Sigmoid colon (tissue), 4 donors: ENCODE results near the gene PLCH2.

Experiments
- EP300 ChIP-seq, 4 donors: sonication (generic); formaldehyde crosslinking; IDR thresholded peaks; one replicate each; pipeline ENCODE4 v1.6.1; 2017; ENCODE audit warnings: antibody characterized with exemption in 4 of 4
- POLR2A ChIP-seq, 2 donors: fragments of 450-650 bp; IDR thresholded peaks; one replicate each; pipeline ENCODE4 v1.6.1; 2016; ENCODE audit warnings: antibody characterized with exemption in 2 of 2, mild to moderate bottlenecking in 2 of 2, moderate library complexity in 2 of 2
- POLR2AphosphoS5 ChIP-seq, 4 donors: sonication (generic); formaldehyde crosslinking; IDR thresholded peaks; one replicate each; pipeline ENCODE4 v1.6.1; 2017; ENCODE audit warnings: antibody characterized with exemption in 4 of 4
- TF ChIP-seq, protein P1 (sequence below), 4 experiments: fragments of 450-650 bp in 3 of 4; fragments of 200-600 bp in 1 of 4; IDR thresholded peaks; one replicate each; pipeline ENCODE4 v1.5.1; 2016 to 2019; ENCODE audit warnings: antibody characterized with exemption in 4 of 4, mild to moderate bottlenecking in 3 of 4, moderate library complexity in 2 of 4

DNA sequence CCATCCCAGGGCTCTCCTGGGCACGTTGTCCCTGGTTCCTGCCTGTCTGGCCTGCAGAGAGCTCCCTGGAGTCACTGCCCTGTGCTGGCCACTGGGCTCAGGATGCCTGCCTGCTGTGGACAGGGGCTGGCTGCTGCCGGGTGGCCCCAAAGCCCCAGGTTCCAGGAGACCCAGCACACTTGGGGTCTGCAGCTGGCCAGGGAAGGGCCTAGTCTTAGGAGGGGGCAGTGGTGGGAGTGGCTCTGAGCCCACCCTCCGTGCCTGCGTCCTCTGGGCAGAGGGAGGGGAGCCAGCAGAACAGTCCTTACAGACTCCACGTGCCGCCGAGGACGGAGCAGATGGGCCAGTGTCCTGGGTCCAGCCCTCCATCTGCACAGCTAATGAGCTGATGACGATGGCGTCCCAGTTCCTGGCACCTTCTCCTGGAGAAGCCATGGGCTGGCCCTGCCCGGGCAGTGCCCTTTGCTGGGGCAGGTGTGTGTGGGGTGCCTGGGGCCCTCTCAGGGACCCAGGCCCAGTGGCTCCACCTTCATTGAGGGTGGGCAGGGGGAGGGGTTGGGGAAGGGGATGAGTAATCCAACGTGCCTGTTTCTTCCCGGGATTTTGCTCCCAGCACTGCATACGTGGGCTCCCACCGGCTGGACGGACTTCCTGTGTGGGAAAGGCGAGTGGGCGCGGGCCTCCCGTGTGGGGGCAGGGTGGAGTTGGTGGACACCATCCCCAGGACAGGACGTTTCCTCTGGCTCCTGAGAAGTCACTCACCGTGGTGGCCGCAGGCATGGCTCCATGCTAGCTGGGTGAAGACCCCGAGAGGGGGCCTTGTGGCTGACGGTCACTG is 6.8 kb upstream of the PLCH2 start:
- no peak for TF ChIP-seq POLR2A (IDR thresholded peaks at IDR 0.05)
- TF ChIP-seq, protein P1, sequence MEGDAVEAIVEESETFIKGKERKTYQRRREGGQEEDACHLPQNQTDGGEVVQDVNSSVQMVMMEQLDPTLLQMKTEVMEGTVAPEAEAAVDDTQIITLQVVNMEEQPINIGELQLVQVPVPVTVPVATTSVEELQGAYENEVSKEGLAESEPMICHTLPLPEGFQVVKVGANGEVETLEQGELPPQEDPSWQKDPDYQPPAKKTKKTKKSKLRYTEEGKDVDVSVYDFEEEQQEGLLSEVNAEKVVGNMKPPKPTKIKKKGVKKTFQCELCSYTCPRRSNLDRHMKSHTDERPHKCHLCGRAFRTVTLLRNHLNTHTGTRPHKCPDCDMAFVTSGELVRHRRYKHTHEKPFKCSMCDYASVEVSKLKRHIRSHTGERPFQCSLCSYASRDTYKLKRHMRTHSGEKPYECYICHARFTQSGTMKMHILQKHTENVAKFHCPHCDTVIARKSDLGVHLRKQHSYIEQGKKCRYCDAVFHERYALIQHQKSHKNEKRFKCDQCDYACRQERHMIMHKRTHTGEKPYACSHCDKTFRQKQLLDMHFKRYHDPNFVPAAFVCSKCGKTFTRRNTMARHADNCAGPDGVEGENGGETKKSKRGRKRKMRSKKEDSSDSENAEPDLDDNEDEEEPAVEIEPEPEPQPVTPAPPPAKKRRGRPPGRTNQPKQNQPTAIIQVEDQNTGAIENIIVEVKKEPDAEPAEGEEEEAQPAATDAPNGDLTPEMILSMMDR (IDR thresholded peaks at IDR 0.05): no peak
- no peak for TF ChIP-seq POLR2AphosphoS5 (IDR thresholded peaks at IDR 0.05)
- TF ChIP-seq EP300 (IDR thresholded peaks at IDR 0.05): no peak
